Ammon's horn (tissue), 1 donor: ENCODE measurements around the gene MCF2L.

ENCODE experiments used
- DNase-seq: peaks from one replicate; pipeline ENCODE4 v3.0.0-alpha.2; 2016; ENCODE audit warnings: low spot score

Gene MCF2L

GRCh38 chr13:113148940-113149503 lies 180.0 kb downstream of the MCF2L start:
- no peak for DNase-seq
